ENCODE measurements around the gene CABCOCO1.

Gene CABCOCO1

DNA sequence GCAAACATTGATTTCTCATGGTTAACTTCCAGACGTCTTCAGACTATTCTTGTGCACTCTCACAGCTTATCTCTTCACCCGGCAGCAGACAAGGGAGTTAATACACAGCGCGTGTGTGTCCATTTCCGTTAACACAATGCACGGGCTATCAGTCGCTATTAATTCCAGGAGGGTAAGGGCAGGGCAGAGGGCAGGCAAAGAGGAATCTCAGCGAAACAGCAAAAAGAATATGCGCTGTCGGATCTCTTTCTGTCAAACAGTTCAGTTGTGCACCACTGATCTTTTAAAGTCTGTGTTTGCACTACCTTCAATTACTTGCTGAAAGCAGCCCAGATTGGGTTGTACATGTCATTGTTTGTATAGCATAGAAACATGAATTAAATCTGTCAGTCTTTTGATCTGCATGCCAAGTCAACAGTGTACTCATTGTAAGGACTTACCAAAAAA lies 41.1 kb upstream of the CABCOCO1 start:
- ATAC-seq = no peak
- TF ChIP-seq ESRRG (CRISPR knock-in tag; IDR thresholded peaks at IDR 0.05) = no peak
- TF ChIP-seq, protein P1, sequence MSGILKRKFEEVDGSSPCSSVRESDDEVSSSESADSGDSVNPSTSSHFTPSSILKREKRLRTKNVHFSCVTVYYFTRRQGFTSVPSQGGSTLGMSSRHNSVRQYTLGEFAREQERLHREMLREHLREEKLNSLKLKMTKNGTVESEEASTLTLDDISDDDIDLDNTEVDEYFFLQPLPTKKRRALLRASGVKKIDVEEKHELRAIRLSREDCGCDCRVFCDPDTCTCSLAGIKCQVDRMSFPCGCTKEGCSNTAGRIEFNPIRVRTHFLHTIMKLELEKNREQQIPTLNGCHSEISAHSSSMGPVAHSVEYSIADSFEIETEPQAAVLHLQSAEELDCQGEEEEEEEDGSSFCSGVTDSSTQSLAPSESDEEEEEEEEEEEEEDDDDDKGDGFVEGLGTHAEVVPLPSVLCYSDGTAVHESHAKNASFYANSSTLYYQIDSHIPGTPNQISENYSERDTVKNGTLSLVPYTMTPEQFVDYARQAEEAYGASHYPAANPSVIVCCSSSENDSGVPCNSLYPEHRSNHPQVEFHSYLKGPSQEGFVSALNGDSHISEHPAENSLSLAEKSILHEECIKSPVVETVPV (CRISPR knock-in tag; IDR thresholded peaks at IDR 0.05) = no peak
- no peak for TF ChIP-seq ZFP30 (CRISPR knock-in tag; IDR thresholded peaks at IDR 0.05)
- no peak for TF ChIP-seq ZNF8 (CRISPR knock-in tag; IDR thresholded peaks at IDR 0.05)
- TF ChIP-seq ARNTL (CRISPR knock-in tag; IDR thresholded peaks at IDR 0.05; ENCODE audit: borderline replicate concordance, low read depth) = no peak
- no peak for TF ChIP-seq CSDC2 (CRISPR knock-in tag; IDR thresholded peaks at IDR 0.05)
- TF ChIP-seq, protein P2, sequence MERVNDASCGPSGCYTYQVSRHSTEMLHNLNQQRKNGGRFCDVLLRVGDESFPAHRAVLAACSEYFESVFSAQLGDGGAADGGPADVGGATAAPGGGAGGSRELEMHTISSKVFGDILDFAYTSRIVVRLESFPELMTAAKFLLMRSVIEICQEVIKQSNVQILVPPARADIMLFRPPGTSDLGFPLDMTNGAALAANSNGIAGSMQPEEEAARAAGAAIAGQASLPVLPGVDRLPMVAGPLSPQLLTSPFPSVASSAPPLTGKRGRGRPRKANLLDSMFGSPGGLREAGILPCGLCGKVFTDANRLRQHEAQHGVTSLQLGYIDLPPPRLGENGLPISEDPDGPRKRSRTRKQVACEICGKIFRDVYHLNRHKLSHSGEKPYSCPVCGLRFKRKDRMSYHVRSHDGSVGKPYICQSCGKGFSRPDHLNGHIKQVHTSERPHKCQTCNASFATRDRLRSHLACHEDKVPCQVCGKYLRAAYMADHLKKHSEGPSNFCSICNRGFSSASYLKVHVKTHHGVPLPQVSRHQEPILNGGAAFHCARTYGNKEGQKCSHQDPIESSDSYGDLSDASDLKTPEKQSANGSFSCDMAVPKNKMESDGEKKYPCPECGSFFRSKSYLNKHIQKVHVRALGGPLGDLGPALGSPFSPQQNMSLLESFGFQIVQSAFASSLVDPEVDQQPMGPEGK (CRISPR knock-in tag; IDR thresholded peaks at IDR 0.05; ENCODE audit: borderline replicate concordance) = no peak
- no peak for TF ChIP-seq ISL1 (CRISPR knock-in tag; IDR thresholded peaks at IDR 0.05)
- TF ChIP-seq, protein P3, sequence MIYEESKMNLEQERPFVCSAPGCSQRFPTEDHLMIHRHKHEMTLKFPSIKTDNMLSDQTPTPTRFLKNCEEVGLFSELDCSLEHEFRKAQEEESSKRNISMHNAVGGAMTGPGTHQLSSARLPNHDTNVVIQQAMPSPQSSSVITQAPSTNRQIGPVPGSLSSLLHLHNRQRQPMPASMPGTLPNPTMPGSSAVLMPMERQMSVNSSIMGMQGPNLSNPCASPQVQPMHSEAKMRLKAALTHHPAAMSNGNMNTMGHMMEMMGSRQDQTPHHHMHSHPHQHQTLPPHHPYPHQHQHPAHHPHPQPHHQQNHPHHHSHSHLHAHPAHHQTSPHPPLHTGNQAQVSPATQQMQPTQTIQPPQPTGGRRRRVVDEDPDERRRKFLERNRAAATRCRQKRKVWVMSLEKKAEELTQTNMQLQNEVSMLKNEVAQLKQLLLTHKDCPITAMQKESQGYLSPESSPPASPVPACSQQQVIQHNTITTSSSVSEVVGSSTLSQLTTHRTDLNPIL (CRISPR knock-in tag; IDR thresholded peaks at IDR 0.05; ENCODE audit: low read depth) = no peak
- no peak for TF ChIP-seq ZNF70 (CRISPR knock-in tag; IDR thresholded peaks at IDR 0.05)
- no peak for TF ChIP-seq ZFP3 (CRISPR knock-in tag; IDR thresholded peaks at IDR 0.05)
- TF ChIP-seq ZC3H10 (CRISPR knock-in tag; IDR thresholded peaks at IDR 0.05) = no peak
- TF ChIP-seq, protein P4, sequence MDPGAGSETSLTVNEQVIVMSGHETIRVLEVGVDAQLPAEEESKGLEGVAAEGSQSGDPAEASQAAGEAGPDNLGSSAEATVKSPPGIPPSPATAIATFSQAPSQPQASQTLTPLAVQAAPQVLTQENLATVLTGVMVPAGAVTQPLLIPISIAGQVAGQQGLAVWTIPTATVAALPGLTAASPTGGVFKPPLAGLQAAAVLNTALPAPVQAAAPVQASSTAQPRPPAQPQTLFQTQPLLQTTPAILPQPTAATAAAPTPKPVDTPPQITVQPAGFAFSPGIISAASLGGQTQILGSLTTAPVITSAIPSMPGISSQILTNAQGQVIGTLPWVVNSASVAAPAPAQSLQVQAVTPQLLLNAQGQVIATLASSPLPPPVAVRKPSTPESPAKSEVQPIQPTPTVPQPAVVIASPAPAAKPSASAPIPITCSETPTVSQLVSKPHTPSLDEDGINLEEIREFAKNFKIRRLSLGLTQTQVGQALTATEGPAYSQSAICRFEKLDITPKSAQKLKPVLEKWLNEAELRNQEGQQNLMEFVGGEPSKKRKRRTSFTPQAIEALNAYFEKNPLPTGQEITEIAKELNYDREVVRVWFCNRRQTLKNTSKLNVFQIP (CRISPR knock-in tag; IDR thresholded peaks at IDR 0.05; ENCODE audit: borderline replicate concordance, low read depth) = no peak
- no peak for TF ChIP-seq BACH2 (CRISPR knock-in tag; IDR thresholded peaks at IDR 0.05; ENCODE audit: borderline replicate concordance)
- TF ChIP-seq TCF4 (CRISPR knock-in tag; IDR thresholded peaks at IDR 0.05; ENCODE audit: borderline replicate concordance) = no peak
- no peak for TF ChIP-seq GLIS3 (CRISPR knock-in tag; IDR thresholded peaks at IDR 0.05)
- TF ChIP-seq ZNF565 (CRISPR knock-in tag; conservative IDR thresholded peaks at IDR 0.05; ENCODE audit: low read depth) = no peak
- TF ChIP-seq, protein P5, sequence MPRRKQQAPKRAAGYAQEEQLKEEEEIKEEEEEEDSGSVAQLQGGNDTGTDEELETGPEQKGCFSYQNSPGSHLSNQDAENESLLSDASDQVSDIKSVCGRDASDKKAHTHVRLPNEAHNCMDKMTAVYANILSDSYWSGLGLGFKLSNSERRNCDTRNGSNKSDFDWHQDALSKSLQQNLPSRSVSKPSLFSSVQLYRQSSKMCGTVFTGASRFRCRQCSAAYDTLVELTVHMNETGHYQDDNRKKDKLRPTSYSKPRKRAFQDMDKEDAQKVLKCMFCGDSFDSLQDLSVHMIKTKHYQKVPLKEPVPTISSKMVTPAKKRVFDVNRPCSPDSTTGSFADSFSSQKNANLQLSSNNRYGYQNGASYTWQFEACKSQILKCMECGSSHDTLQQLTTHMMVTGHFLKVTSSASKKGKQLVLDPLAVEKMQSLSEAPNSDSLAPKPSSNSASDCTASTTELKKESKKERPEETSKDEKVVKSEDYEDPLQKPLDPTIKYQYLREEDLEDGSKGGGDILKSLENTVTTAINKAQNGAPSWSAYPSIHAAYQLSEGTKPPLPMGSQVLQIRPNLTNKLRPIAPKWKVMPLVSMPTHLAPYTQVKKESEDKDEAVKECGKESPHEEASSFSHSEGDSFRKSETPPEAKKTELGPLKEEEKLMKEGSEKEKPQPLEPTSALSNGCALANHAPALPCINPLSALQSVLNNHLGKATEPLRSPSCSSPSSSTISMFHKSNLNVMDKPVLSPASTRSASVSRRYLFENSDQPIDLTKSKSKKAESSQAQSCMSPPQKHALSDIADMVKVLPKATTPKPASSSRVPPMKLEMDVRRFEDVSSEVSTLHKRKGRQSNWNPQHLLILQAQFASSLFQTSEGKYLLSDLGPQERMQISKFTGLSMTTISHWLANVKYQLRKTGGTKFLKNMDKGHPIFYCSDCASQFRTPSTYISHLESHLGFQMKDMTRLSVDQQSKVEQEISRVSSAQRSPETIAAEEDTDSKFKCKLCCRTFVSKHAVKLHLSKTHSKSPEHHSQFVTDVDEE (CRISPR knock-in tag; IDR thresholded peaks at IDR 0.05) = no peak
- no peak for TF ChIP-seq SNAI2 (CRISPR knock-in tag; IDR thresholded peaks at IDR 0.05)

DNA sequence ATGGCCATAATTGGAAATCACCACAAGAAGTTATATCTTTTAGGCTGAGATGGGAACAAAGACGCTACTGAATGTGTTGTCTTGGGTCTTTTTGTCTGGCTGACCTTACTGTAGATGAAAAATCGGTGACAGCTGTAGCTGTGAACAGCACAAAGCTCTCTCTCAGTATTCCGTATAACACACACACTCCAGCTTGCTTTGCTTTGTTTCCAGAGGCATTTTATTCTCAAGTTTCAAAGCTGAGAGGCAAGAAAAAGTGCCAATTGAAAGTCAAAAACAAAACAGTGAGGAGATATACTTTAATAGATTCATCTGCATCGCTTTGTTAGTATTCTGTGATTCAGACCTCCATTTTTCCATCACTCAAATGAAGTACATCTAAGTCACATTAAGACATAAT lies 39.6 kb upstream of the CABCOCO1 start:
- ATAC-seq = no peak

More for the DNA sequence above, 39.6 kb upstream of the CABCOCO1 start:
- TF ChIP-seq ZC3H10 (CRISPR knock-in tag; IDR thresholded peaks at IDR 0.05) (no peak), TOX (CRISPR knock-in tag; IDR thresholded peaks at IDR 0.05; ENCODE audit: borderline replicate concordance) (no peak), BACH2 (CRISPR knock-in tag; IDR thresholded peaks at IDR 0.05; ENCODE audit: borderline replicate concordance) (no peak), ZFP30 (CRISPR knock-in tag; IDR thresholded peaks at IDR 0.05) (no peak), ESRRG (CRISPR knock-in tag; IDR thresholded peaks at IDR 0.05) (no peak), ISL1 (CRISPR knock-in tag; IDR thresholded peaks at IDR 0.05) (no peak), PPARA (CRISPR knock-in tag; IDR thresholded peaks at IDR 0.05; ENCODE audit: borderline replicate concordance) (no peak), CSDC2 (CRISPR knock-in tag; IDR thresholded peaks at IDR 0.05) (no peak), OSR1 (CRISPR knock-in tag; IDR thresholded peaks at IDR 0.05) (no peak), ZNF70 (CRISPR knock-in tag; IDR thresholded peaks at IDR 0.05) (no peak), SNAI2 (CRISPR knock-in tag; IDR thresholded peaks at IDR 0.05) (no peak), RARB (CRISPR knock-in tag; IDR thresholded peaks at IDR 0.05) (no peak), TCF4 (CRISPR knock-in tag; IDR thresholded peaks at IDR 0.05; ENCODE audit: borderline replicate concordance) (no peak), ARNTL (CRISPR knock-in tag; IDR thresholded peaks at IDR 0.05; ENCODE audit: borderline replicate concordance, low read depth) (no peak)
- TF ChIP-seq, protein P1 (CRISPR knock-in tag; IDR thresholded peaks at IDR 0.05) = no peak
- TF ChIP-seq, protein P3 (CRISPR knock-in tag; IDR thresholded peaks at IDR 0.05; ENCODE audit: low read depth) = no peak

Measured in SK-N-SH treated with all-trans-retinoic acid at 6 μM for 48 hours (cell line).